Left forelimb (tissue), 1 donor: ENCODE measurements around the gene PHACTR3.

Source experiments
- DNase-seq: peaks from one replicate; pipeline ENCODE4 v3.0.0-alpha.2; 2018; ENCODE audit warnings: low spot score

PHACTR3 gene

GRCh38 chr20:59622496-59622895, 18.2 kb downstream of the PHACTR3 start:
- DNase-seq: no peak

- DNase-seq: no peak
Measured at GRCh38 chr20:59623133-59623532, 18.8 kb downstream of the PHACTR3 start.

- no peak for DNase-seq
Measured at GRCh38 chr20:59623583-59623982, 19.2 kb downstream of the PHACTR3 start.

GRCh38 chr20:59624401-59624800, 20.1 kb downstream of the PHACTR3 start:
- DNase-seq: no peak

GRCh38 chr20:59625214-59625922, 21.0 kb downstream of the PHACTR3 start:
- no peak for DNase-seq

GRCh38 chr20:59627298-59627697, 23.0 kb downstream of the PHACTR3 start:
- DNase-seq: no peak

- DNase-seq: no peak
Measured at GRCh38 chr20:59628171-59628570, 23.8 kb downstream of the PHACTR3 start.

- DNase-seq: peak; percentile 53
Measured at GRCh38 chr20:59629141-59630045, 25.1 kb downstream of the PHACTR3 start.

GRCh38 chr20:59630526-59630925, 26.2 kb downstream of the PHACTR3 start:
- DNase-seq: peak; percentile 31

GRCh38 chr20:59631751-59632540, 27.6 kb downstream of the PHACTR3 start:
- peak; percentile 62 for DNase-seq

- peak; percentile 18 for DNase-seq
Measured at GRCh38 chr20:59632541-59633113, 28.3 kb downstream of the PHACTR3 start.

- peak; percentile 1 for DNase-seq
Measured at GRCh38 chr20:59633656-59634251, 29.4 kb downstream of the PHACTR3 start.

GRCh38 chr20:59634435-59635005, 30.2 kb downstream of the PHACTR3 start:
- DNase-seq: peak; percentile 14

- peak; percentile 18 for DNase-seq
Measured at GRCh38 chr20:59636766-59637370, 32.5 kb downstream of the PHACTR3 start.

GRCh38 chr20:59640267-59640666, 35.9 kb downstream of the PHACTR3 start:
- DNase-seq: peak; percentile 28

GRCh38 chr20:59643615-59644061, 39.3 kb downstream of the PHACTR3 start:
- peak; percentile 44 for DNase-seq

GRCh38 chr20:59644371-59644939, 40.1 kb downstream of the PHACTR3 start:
- DNase-seq: no peak

- peak; percentile 25 for DNase-seq
Measured at GRCh38 chr20:59645271-59645670, 40.9 kb downstream of the PHACTR3 start.

- peak; percentile 54 for DNase-seq
Measured at GRCh38 chr20:59645761-59646171, 41.4 kb downstream of the PHACTR3 start.

- DNase-seq: no peak
Measured at GRCh38 chr20:59646487-59646886, 42.1 kb downstream of the PHACTR3 start.
